GM18868 (cell line): Measurements from ENCODE around the gene PRDX3.
A peak's percentile ranks its signal among the peaks of the same experiment; 100 is the strongest.

Source experiments
- ATAC-seq: cut with Tn5 transposase; IDR thresholded peaks from one replicate; pipeline ENCODE4 v1.9.1; 2021; ENCODE audit warnings: mild to moderate bottlenecking, moderate library complexity; ENCODE audit not compliant: unreplicated experiment

Gene PRDX3

GRCh38 chr10:119131512-119132240 lies 46.9 kb downstream of the PRDX3 start:
- ATAC-seq = peak; percentile 77

GRCh38 chr10:119129721-119130120 lies 48.9 kb downstream of the PRDX3 start:
- ATAC-seq = no peak

DNA sequence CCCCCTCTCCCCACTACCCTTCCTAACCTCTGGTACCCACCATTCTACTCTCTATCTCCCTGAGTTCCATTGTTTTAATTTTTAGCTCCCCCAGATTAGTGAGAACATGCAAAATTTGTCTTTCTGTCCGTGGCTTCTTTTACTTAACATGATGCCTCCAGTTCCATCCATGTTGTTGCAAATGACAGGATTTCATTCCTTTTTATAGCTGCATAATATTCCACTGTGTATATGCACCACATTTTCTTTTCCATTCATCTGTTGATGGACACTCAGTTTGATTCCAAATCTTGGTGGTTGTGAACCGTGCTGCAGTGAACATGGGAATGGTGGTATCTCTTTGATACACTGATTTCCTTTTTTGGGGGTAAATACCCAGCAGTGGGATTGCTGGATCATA lies 52.7 kb downstream of the PRDX3 start:
- no peak for ATAC-seq

- ATAC-seq = no peak
These were observed 57.7 kb downstream of the PRDX3 start for GRCh38 chr10:119120875-119121274.

DNA sequence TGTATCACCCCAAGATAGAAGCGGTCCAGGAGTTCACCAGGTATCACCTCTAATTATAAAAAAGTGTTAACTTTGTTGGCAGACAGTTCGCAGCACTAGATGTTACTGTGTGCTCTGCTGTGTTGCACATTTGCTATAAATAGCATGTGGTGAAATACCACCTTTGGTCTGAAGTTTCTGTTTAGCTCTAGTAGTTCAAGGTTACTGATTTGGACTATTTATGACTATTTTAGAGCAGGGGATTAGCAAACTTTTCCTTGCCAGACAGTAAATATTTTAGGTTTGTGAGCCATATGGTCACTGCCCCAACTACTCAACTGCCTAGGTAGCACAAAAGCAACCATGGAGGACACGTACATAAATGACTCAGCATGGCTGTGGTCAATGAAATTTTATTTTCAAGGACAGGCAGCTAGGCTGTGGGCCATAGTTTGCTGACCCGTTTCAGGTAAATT lies 58.2 kb downstream of the PRDX3 start:
- peak; percentile 93 for ATAC-seq

DNA sequence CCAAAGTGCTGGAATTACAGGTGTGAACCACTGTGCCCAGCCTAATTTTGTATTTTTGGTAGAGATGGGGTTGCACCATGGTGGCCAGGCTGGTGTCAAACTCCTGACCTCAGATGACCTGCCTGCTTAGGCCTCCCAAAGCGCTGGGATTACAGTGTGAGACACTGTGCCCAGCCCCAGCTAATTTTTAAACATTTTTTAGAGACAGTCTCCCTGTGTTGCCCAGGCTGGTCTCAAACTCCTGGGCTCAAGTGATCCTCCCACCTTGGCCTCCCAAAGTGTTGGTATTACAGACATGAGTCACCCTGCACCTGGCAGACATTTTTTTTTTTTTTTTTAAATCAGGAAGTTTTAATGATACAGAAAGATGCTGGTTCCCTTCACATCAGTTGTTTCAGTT lies 59.2 kb downstream of the PRDX3 start:
- no peak for ATAC-seq

DNA sequence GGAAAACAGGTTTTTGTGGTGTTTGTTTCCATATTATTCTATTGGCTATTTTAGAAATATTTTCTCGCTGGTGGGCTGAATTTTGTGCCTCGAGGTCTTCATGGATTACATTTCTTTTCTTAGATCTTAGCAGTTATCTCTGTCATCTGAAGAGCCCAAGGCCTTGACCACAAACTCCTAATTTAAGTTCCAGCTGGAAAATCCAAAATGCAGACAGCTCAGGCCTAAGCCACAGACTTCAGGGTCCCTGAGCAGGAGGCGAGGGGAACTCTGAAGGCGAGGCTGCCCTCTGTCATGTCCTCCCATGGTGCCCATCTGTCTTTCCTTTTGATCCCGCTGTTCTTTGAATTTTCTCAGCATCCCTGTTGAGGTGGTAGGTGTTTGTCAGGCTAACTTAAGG lies 60.4 kb downstream of the PRDX3 start:
- no peak for ATAC-seq
